SJCRH30 (cell line): Measurements from ENCODE around the gene CDC42. TPM values are rescaled to one million over a fixed set of nuclear protein-coding genes. Genes with fewer than 3 reads are reported as not detected.

Source experiments
- DNase-seq, 2 experiments: peaks; one replicate each; pipeline ENCODE4 v3.0.0-alpha.2; 2015 to 2020
- H3K27ac ChIP-seq: fragments of 250-450 bp; sonication (Bioruptor Pico); 2 replicates; pipeline ENCODE4 v1.5.1; 2020; ENCODE audit warnings: mild to moderate bottlenecking, moderate library complexity
- H3K27me3 ChIP-seq: fragments of 250-450 bp; sonication (Bioruptor Pico); 2 replicates; pipeline ENCODE4 v1.5.1; 2020; ENCODE audit warnings: mild to moderate bottlenecking, moderate library complexity
- H3K36me3 ChIP-seq: fragments of 250-450 bp; sonication (Bioruptor Pico); 2 replicates; pipeline ENCODE4 v1.5.1; 2020; ENCODE audit warnings: mild to moderate bottlenecking, moderate library complexity
- H3K4me1 ChIP-seq: fragments of 250-450 bp; sonication (Bioruptor Pico); 2 replicates; pipeline ENCODE4 v1.5.1; 2020; ENCODE audit warnings: mild to moderate bottlenecking, moderate library complexity
- H3K4me3 ChIP-seq: fragments of 250-450 bp; sonication (Bioruptor Pico); 2 replicates; pipeline ENCODE4 v1.5.1; 2020; ENCODE audit warnings: mild to moderate bottlenecking, moderate library complexity
- H3K9me3 ChIP-seq: fragments of 250-450 bp; sonication (Bioruptor Pico); replicated peaks from 2 replicates; pipeline ENCODE4 v1.5.1; 2020; ENCODE audit warnings: mild to moderate bottlenecking, moderate library complexity
- total RNA-seq: library from RNA; depleted of rRNA; stranded (reverse); fragments of >200 nt; shearing (Covaris generic); gene quantifications from 2 replicates; pipeline ENCODE4 v1.2.3, GENCODE V29; 2014

Gene CDC42
- total RNA-seq, 1 experiment from 2014 or later = 336 TPM

- no peaks in the 10 kb centered on the region for H3K4me1 ChIP-seq
- H3K27me3 ChIP-seq = no peaks in the 10 kb centered on the region
- no peak overlapping the region for H3K4me3 ChIP-seq
- no peaks in the 10 kb centered on the region for H3K9me3 ChIP-seq
- no peak for DNase-seq
- H3K27ac ChIP-seq = no peak overlapping the region
- H3K36me3 ChIP-seq = peaks cover 8% of the 10 kb centered on the region
These were observed 50.2 kb downstream of the CDC42 start for GRCh38 chr1:22102746-22103145.

GRCh38 chr1:22104094-22104493 is 51.6 kb downstream of the CDC42 start:
- DNase-seq = no peak
- no peaks in the 10 kb centered on the region; the same call in 1 of the 2 replicates for H3K36me3 ChIP-seq
- no peaks in the 10 kb centered on the region for H3K27me3 ChIP-seq
- no peaks in the 10 kb centered on the region for H3K4me1 ChIP-seq
- no peak overlapping the region for H3K4me3 ChIP-seq
- no peak overlapping the region for H3K27ac ChIP-seq
- no peaks in the 10 kb centered on the region for H3K9me3 ChIP-seq

GRCh38 chr1:22104865-22105437 is 52.4 kb downstream of the CDC42 start:
- Histone ChIP-seq H3K4me3 (no peak overlapping the region), H3K27ac (no peak overlapping the region), H3K36me3 (no peaks in the 10 kb centered on the region; the same call in 1 of the 2 replicates), H3K9me3 (no peaks in the 10 kb centered on the region), H3K27me3 (no peaks in the 10 kb centered on the region), H3K4me1 (no peaks in the 10 kb centered on the region)
- no peak for DNase-seq

- H3K27ac ChIP-seq = no peak overlapping the region
- no peaks in the 10 kb centered on the region for H3K9me3 ChIP-seq
- H3K36me3 ChIP-seq = no peaks in the 10 kb centered on the region; the same call in 1 of the 2 replicates
- no peaks in the 10 kb centered on the region for H3K4me1 ChIP-seq
- DNase-seq = peak; percentile 43 to 74
- H3K27me3 ChIP-seq = no peaks in the 10 kb centered on the region
- H3K4me3 ChIP-seq = no peak overlapping the region
These were observed 53.2 kb downstream of the CDC42 start for GRCh38 chr1:22105611-22106207.

GRCh38 chr1:22107126-22107525 is 54.6 kb downstream of the CDC42 start:
- H3K27ac ChIP-seq = no peak overlapping the region
- peaks cover under 1% of the 10 kb centered on the region; the same call in 1 of the 2 replicates for H3K36me3 ChIP-seq
- no peak overlapping the region for H3K4me3 ChIP-seq
- H3K27me3 ChIP-seq = no peaks in the 10 kb centered on the region
- no peak for DNase-seq
- H3K4me1 ChIP-seq = no peaks in the 10 kb centered on the region
- no peaks in the 10 kb centered on the region for H3K9me3 ChIP-seq

GRCh38 chr1:22108339-22109105 is 56.0 kb downstream of the CDC42 start:
- DNase-seq = no peak
- no peaks in the 10 kb centered on the region for H3K27me3 ChIP-seq
- peaks cover 2% of the 10 kb centered on the region; the same call in 1 of the 2 replicates for H3K36me3 ChIP-seq
- H3K9me3 ChIP-seq = no peaks in the 10 kb centered on the region
- H3K4me3 ChIP-seq = no peak overlapping the region
- no peak overlapping the region for H3K27ac ChIP-seq
- no peaks in the 10 kb centered on the region for H3K4me1 ChIP-seq

- DNase-seq = no peak
- Histone ChIP-seq H3K9me3 (no peaks in the 10 kb centered on the region), H3K36me3 (peaks cover 2% of the 10 kb centered on the region; the same call in 1 of the 2 replicates), H3K4me3 (no peak overlapping the region), H3K27me3 (no peaks in the 10 kb centered on the region), H3K4me1 (no peaks in the 10 kb centered on the region), H3K27ac (no peak overlapping the region)
These were observed 57.5 kb downstream of the CDC42 start for GRCh38 chr1:22110016-22110415.

- no peaks in the 10 kb centered on the region for H3K4me1 ChIP-seq
- H3K27me3 ChIP-seq = no peaks in the 10 kb centered on the region
- H3K36me3 ChIP-seq = 0 out of 2 replicates have a peak, but pooled peaks cover 2% of the 10 kb centered on the region
- no peak overlapping the region for H3K4me3 ChIP-seq
- H3K27ac ChIP-seq = no peak overlapping the region
- no peaks in the 10 kb centered on the region for H3K9me3 ChIP-seq
- no peak for DNase-seq
These were observed 58.6 kb downstream of the CDC42 start for GRCh38 chr1:22111115-22111514.

GRCh38 chr1:22111620-22112019 is 59.1 kb downstream of the CDC42 start:
- Histone ChIP-seq H3K27ac (no peak overlapping the region), H3K27me3 (no peaks in the 10 kb centered on the region), H3K9me3 (no peaks in the 10 kb centered on the region), H3K36me3 (0 out of 2 replicates have a peak, but pooled peaks cover 2% of the 10 kb centered on the region), H3K4me1 (no peaks in the 10 kb centered on the region; the same call in 1 of the 2 replicates), H3K4me3 (no peak overlapping the region)
- DNase-seq = no peak

- DNase-seq = no peak
- no peak overlapping the region for H3K27ac ChIP-seq
- H3K36me3 ChIP-seq = 0 out of 2 replicates have a peak, but pooled peaks cover 2% of the 10 kb centered on the region
- H3K9me3 ChIP-seq = no peaks in the 10 kb centered on the region
- peaks cover 8% of the 10 kb centered on the region for H3K4me1 ChIP-seq
- H3K4me3 ChIP-seq = no peak overlapping the region
- no peaks in the 10 kb centered on the region for H3K27me3 ChIP-seq
These were observed 60.0 kb downstream of the CDC42 start for GRCh38 chr1:22112554-22112953.

- no peak overlapping the region for H3K27ac ChIP-seq
- H3K9me3 ChIP-seq = no peaks in the 10 kb centered on the region
- no peak overlapping the region for H3K4me3 ChIP-seq
- no peaks in the 10 kb centered on the region for H3K27me3 ChIP-seq
- no peak for DNase-seq
- H3K4me1 ChIP-seq = peaks cover 20% of the 10 kb centered on the region
- H3K36me3 ChIP-seq = 0 out of 2 replicates have a peak, but pooled peaks cover 2% of the 10 kb centered on the region
These were observed 61.8 kb downstream of the CDC42 start for GRCh38 chr1:22114083-22115012.

- Histone ChIP-seq H3K27ac (no peak overlapping the region), H3K4me1 (peaks cover 20% of the 10 kb centered on the region), H3K36me3 (0 out of 2 replicates have a peak, but pooled peaks cover 2% of the 10 kb centered on the region)
These were observed 62.8 kb downstream of the CDC42 start for GRCh38 chr1:22115286-22115685.

GRCh38 chr1:22117238-22117637 is 64.7 kb downstream of the CDC42 start:
- H3K4me1 ChIP-seq = peaks cover 20% of the 10 kb centered on the region
- H3K27ac ChIP-seq = no peak overlapping the region; the same call in 1 of the 2 replicates
- no peaks in the 10 kb centered on the region for H3K27me3 ChIP-seq
- H3K36me3 ChIP-seq = 0 out of 2 replicates have a peak, but pooled peaks cover under 1% of the 10 kb centered on the region
- no peaks in the 10 kb centered on the region for H3K9me3 ChIP-seq
- no peak for DNase-seq
- no peak overlapping the region for H3K4me3 ChIP-seq

More at GRCh38 chr1:22115286-22115685, 62.8 kb downstream of the CDC42 start:
- no peak for DNase-seq
- Histone ChIP-seq H3K9me3 (no peaks in the 10 kb centered on the region), H3K27me3 (no peaks in the 10 kb centered on the region), H3K4me3 (no peak overlapping the region)

- H3K27ac ChIP-seq = no peak overlapping the region; the same call in 1 of the 2 replicates
- peak; percentile 90 to 91 for DNase-seq
- no peaks in the 10 kb centered on the region for H3K9me3 ChIP-seq
- no peaks in the 10 kb centered on the region for H3K36me3 ChIP-seq
- no peaks in the 10 kb centered on the region for H3K27me3 ChIP-seq
- no peak overlapping the region for H3K4me3 ChIP-seq
- peaks cover 20% of the 10 kb centered on the region for H3K4me1 ChIP-seq
These were observed 65.3 kb downstream of the CDC42 start for GRCh38 chr1:22117851-22118250.
